Duodenal mucosa (tissue), 2 donors: ENCODE data around the gene FBN2.

Source experiments
- H3K27ac ChIP-seq: one replicate; pipeline ENCODE4 v1.7.0; 2013; ENCODE audit warnings: low read depth, low read length
- H3K27me3 ChIP-seq, 2 donors: one replicate each; pipeline ENCODE4 v1.7.0; 2013; ENCODE audit warnings: low read length in 2 of 2, control low read depth in 1 of 2; ENCODE audit not compliant: insufficient read depth in 2 of 2, control insufficient read depth in 1 of 2
- H3K36me3 ChIP-seq, 2 donors: one replicate each; pipeline ENCODE4 v1.7.0; 2013; ENCODE audit warnings: low read length in 2 of 2, control low read depth in 1 of 2; ENCODE audit not compliant: insufficient read depth in 2 of 2, control insufficient read depth in 1 of 2
- H3K4me1 ChIP-seq, 2 donors: one replicate each; pipeline ENCODE4 v1.7.0; 2013; ENCODE audit warnings: low read length in 2 of 2, control low read depth in 1 of 2; ENCODE audit not compliant: insufficient read depth in 2 of 2, control insufficient read depth in 1 of 2
- H3K4me3 ChIP-seq, 2 donors: one replicate each; pipeline ENCODE4 v1.7.0; 2013; ENCODE audit warnings: low read length in 2 of 2, low read depth in 1 of 2
- H3K9ac ChIP-seq, 2 donors: one replicate each; pipeline ENCODE4 v1.7.0; 2013; ENCODE audit warnings: low read length in 2 of 2, low read depth in 1 of 2
- H3K9me3 ChIP-seq, 2 donors: one replicate each; pipeline ENCODE4 v1.7.0; 2013; ENCODE audit warnings: low read length in 2 of 2, control low read depth in 1 of 2; ENCODE audit not compliant: control insufficient read depth in 1 of 2

Gene FBN2

GRCh38 chr5:128273736-128274135, 264.3 kb downstream of the FBN2 start:
- no peak overlapping the region for H3K27ac ChIP-seq

GRCh38 chr5:128271859-128272464, 266.1 kb downstream of the FBN2 start:
- no peaks in the 10 kb centered on the region for H3K36me3 ChIP-seq

More at GRCh38 chr5:128273736-128274135, 264.3 kb downstream of the FBN2 start:
- no peak overlapping the region for H3K4me3 ChIP-seq
- H3K36me3 ChIP-seq = no peaks in the 10 kb centered on the region
- H3K9me3 ChIP-seq = no peaks in the 10 kb centered on the region
- no peak overlapping the region for H3K9ac ChIP-seq
- H3K4me1 ChIP-seq = no peaks in the 10 kb centered on the region
- H3K27me3 ChIP-seq = no peaks in the 10 kb centered on the region

GRCh38 chr5:128271071-128271470, 267.0 kb downstream of the FBN2 start:
- Histone ChIP-seq H3K4me3 (no peak overlapping the region), H3K36me3 (no peaks in the 10 kb centered on the region), H3K27me3 (no peaks in the 10 kb centered on the region), H3K9ac (no peak overlapping the region), H3K4me1 (no peaks in the 10 kb centered on the region), H3K27ac (no peak overlapping the region), H3K9me3 (no peaks in the 10 kb centered on the region)

More at GRCh38 chr5:128271859-128272464, 266.1 kb downstream of the FBN2 start:
- Histone ChIP-seq H3K9ac (no peak overlapping the region), H3K27me3 (no peaks in the 10 kb centered on the region), H3K27ac (no peak overlapping the region), H3K4me3 (no peak overlapping the region), H3K9me3 (no peaks in the 10 kb centered on the region), H3K4me1 (no peaks in the 10 kb centered on the region)

- Histone ChIP-seq H3K36me3 (no peaks in the 10 kb centered on the region), H3K9me3 (no peaks in the 10 kb centered on the region), H3K27me3 (no peaks in the 10 kb centered on the region), H3K4me3 (no peak overlapping the region), H3K9ac (no peak overlapping the region), H3K4me1 (no peaks in the 10 kb centered on the region), H3K27ac (no peak overlapping the region)
These were observed 273.3 kb downstream of the FBN2 start for GRCh38 chr5:128264564-128265360.

- Histone ChIP-seq H3K27ac (no peak overlapping the region), H3K9ac (no peak overlapping the region), H3K27me3 (no peaks in the 10 kb centered on the region), H3K9me3 (no peaks in the 10 kb centered on the region), H3K4me3 (no peak overlapping the region), H3K36me3 (no peaks in the 10 kb centered on the region), H3K4me1 (no peaks in the 10 kb centered on the region)
These were observed 274.7 kb downstream of the FBN2 start for GRCh38 chr5:128263357-128263756.

- no peaks in the 10 kb centered on the region for H3K27me3 ChIP-seq
- no peak overlapping the region for H3K4me3 ChIP-seq
- no peak overlapping the region for H3K9ac ChIP-seq
- no peaks in the 10 kb centered on the region for H3K36me3 ChIP-seq
- no peaks in the 10 kb centered on the region for H3K4me1 ChIP-seq
- H3K9me3 ChIP-seq = no peaks in the 10 kb centered on the region
- H3K27ac ChIP-seq = no peak overlapping the region
These were observed 275.1 kb downstream of the FBN2 start for GRCh38 chr5:128262911-128263310.

GRCh38 chr5:128259607-128260021, 278.4 kb downstream of the FBN2 start:
- Histone ChIP-seq H3K4me1 (no peaks in the 10 kb centered on the region), H3K9me3 (no peaks in the 10 kb centered on the region), H3K27ac (no peak overlapping the region), H3K27me3 (no peaks in the 10 kb centered on the region), H3K36me3 (no peaks in the 10 kb centered on the region), H3K9ac (no peak overlapping the region), H3K4me3 (no peak overlapping the region)

GRCh38 chr5:128258372-128258771, 279.7 kb downstream of the FBN2 start:
- Histone ChIP-seq H3K36me3 (no peaks in the 10 kb centered on the region), H3K9ac (no peak overlapping the region), H3K27ac (no peak overlapping the region), H3K27me3 (no peaks in the 10 kb centered on the region), H3K4me3 (no peak overlapping the region), H3K4me1 (no peaks in the 10 kb centered on the region), H3K9me3 (no peaks in the 10 kb centered on the region)

GRCh38 chr5:128257076-128257475, 281.0 kb downstream of the FBN2 start:
- H3K27me3 ChIP-seq = no peaks in the 10 kb centered on the region
- H3K9me3 ChIP-seq = no peaks in the 10 kb centered on the region
- H3K9ac ChIP-seq = no peak overlapping the region
- no peak overlapping the region for H3K4me3 ChIP-seq
- H3K36me3 ChIP-seq = no peaks in the 10 kb centered on the region
- H3K27ac ChIP-seq = no peak overlapping the region
- no peaks in the 10 kb centered on the region for H3K4me1 ChIP-seq

GRCh38 chr5:128254789-128255188, 283.3 kb downstream of the FBN2 start:
- no peaks in the 10 kb centered on the region for H3K27me3 ChIP-seq

More at GRCh38 chr5:128254789-128255188, 283.3 kb downstream of the FBN2 start:
- Histone ChIP-seq H3K36me3 (no peaks in the 10 kb centered on the region), H3K4me3 (no peak overlapping the region), H3K27ac (no peak overlapping the region), H3K9ac (no peak overlapping the region), H3K4me1 (no peaks in the 10 kb centered on the region), H3K9me3 (no peaks in the 10 kb centered on the region)
